AG04450 (cell line): ENCODE data around the gene COL19A1. TPM values are rescaled to one million over a fixed set of nuclear protein-coding genes. Genes with fewer than 3 reads are reported as not detected.
A peak's percentile ranks its signal among the peaks of the same experiment; 100 is the strongest.

Source experiments
- CTCF ChIA-PET: fragments of 300-600, 350-600 bp; formaldehyde crosslinking; extraction: SDS; loops from one replicate; lab custom pipeline; 2022; ENCODE audit warnings: antibody characterized with exemption, inconsistent platforms; lab: Charles Lee
- POLR2A ChIA-PET: fragments of 350-600 bp; formaldehyde crosslinking; extraction: SDS; loops from one replicate; lab custom pipeline; 2021; ENCODE audit warnings: antibody characterized with exemption, inconsistent platforms; lab: Yijun Ruan, JAX
- DNase-seq: peaks from one replicate; pipeline ENCODE4 v3.0.0-alpha.2; 2011; ENCODE audit warnings: low read depth, low spot score
- H3K27ac ChIP-seq: one replicate; pipeline ENCODE4 v1.5.1; 2012; ENCODE audit warnings: low read depth, low read length, control low read depth
- H3K27me3 ChIP-seq: one replicate; pipeline ENCODE4 v1.6.0; 2012; ENCODE audit warnings: low read length; ENCODE audit not compliant: control insufficient read depth, insufficient read depth
- H3K4me3 ChIP-seq: 2 replicates; pipeline ENCODE4 v1.5.1; 2011; ENCODE audit warnings: mild to moderate bottlenecking, low read depth, low read length, control low read depth
- H3K9me3 ChIP-seq: 2 replicates; pipeline ENCODE4 v1.5.1; 2012; ENCODE audit warnings: low read length; ENCODE audit not compliant: control insufficient read depth, insufficient read depth
- CTCF ChIP-seq: IDR thresholded peaks from 2 replicates; pipeline ENCODE4 v1.5.1; 2011; ENCODE audit warnings: low read depth, low read length, control low read depth, inconsistent platforms
- polyA plus RNA-seq: library from polyadenylated mRNA; depleted of rRNA; stranded (reverse); fragments of >200 nt; gene quantifications from 2 replicates; pipeline ENCODE4 v1.2.3, GENCODE V29; 2011

COL19A1 gene
- polyA plus RNA-seq, 1 experiment: 0.09 TPM

DNA sequence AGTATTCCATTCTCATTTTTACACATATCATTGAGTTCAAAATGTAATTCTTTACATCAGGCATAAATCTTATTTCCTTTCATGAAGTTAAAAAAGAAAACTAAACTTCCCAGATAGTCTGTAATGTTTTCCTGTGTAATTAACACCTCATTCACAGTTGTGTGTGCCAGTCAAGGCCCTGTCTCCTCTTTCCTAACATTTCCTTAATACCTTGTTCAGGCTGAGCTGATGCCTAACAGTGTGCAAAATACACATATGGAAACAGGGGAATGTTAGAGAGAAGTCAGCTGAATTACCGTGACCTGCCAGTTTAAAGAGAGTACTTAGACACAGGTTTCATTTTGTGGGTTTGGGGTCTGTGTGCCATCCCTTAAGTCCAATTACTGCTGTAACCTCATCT, 227.8 kb downstream of the COL19A1 start:
- H3K4me3 ChIP-seq: no peak overlapping the region
- no peak overlapping the region for H3K27ac ChIP-seq
- H3K9me3 ChIP-seq: no peaks in the 10 kb centered on the region
- ChIA-PET CTCF (interaction anchor here (1.4 kb wide), 1 partner anchor 11 kb away, joined by 4 read pairs; no protein-coding TSS in a partner anchor), POLR2A (no interaction called here)
- DNase-seq: no peak
- no peaks in the 10 kb centered on the region for H3K27me3 ChIP-seq
- no peak for TF ChIP-seq CTCF

- TF ChIP-seq CTCF: no peak
- Histone ChIP-seq H3K4me3 (no peak overlapping the region), H3K9me3 (no peaks in the 10 kb centered on the region), H3K27me3 (no peaks in the 10 kb centered on the region), H3K27ac (no peak overlapping the region)
- CTCF ChIA-PET: no interaction called here
- DNase-seq: no peak
- POLR2A ChIA-PET: no interaction called here
Observed at GRCh38 chr6:70099732-70100131, 233.4 kb downstream of the COL19A1 start.

- peak; percentile 57 for TF ChIP-seq CTCF
- Histone ChIP-seq H3K9me3 (no peaks in the 10 kb centered on the region), H3K4me3 (no peak overlapping the region), H3K27ac (no peak overlapping the region), H3K27me3 (no peaks in the 10 kb centered on the region)
- POLR2A ChIA-PET: no interaction called here
- DNase-seq: no peak
- CTCF ChIA-PET: interaction anchor here (1.1 to 1.4 kb wide), 2 partner anchors 9 to 264 kb away, joined by 3 to 4 read pairs; no protein-coding TSS in a partner anchor
Observed at GRCh38 chr6:70103798-70104197, 237.4 kb downstream of the COL19A1 start.

GRCh38 chr6:70107852-70108629, 241.7 kb downstream of the COL19A1 start:
- ChIA-PET CTCF (interaction anchor here (0.6 to 3.9 kb wide), 27 partner anchors 9 to 1470 kb away, joined by 3 to 49 read pairs (median 3); no protein-coding TSS in a partner anchor), POLR2A (no interaction called here)
- Histone ChIP-seq H3K9me3 (no peaks in the 10 kb centered on the region), H3K27ac (no peak overlapping the region), H3K27me3 (no peaks in the 10 kb centered on the region), H3K4me3 (no peak overlapping the region)
- no peak for DNase-seq
- TF ChIP-seq CTCF: peak; percentile 74
